HEK293T (cell line): ENCODE results near the gene TMSB15C.
"Not testable (repeated sequence)": the region's sequence is repeated elsewhere in the genome, so short reads cannot be mapped to it uniquely, and the experiment has no call there.

Experiments used
- ARNT ChIP-seq: fragments of 450-650 bp; IDR thresholded peaks from 2 replicates; pipeline ENCODE4 v1.6.1; 2017; ENCODE audit warnings: mild to moderate bottlenecking
- BHLHE40 ChIP-seq: fragments of 450-650 bp; IDR thresholded peaks from 2 replicates; pipeline ENCODE4 v1.6.1; 2016; ENCODE audit warnings: mild to moderate bottlenecking, moderate library complexity, borderline replicate concordance
- ELF4 ChIP-seq: fragments of 450-650 bp; IDR thresholded peaks from 2 replicates; pipeline ENCODE4 v1.6.1; 2017; ENCODE audit warnings: antibody characterized with exemption
- FOXK2 ChIP-seq: fragments of 450-650 bp; IDR thresholded peaks from 2 replicates; pipeline ENCODE4 v1.6.1; 2016; ENCODE audit warnings: mild to moderate bottlenecking
- FOXM1 ChIP-seq: fragments of 450-650 bp; IDR thresholded peaks from 2 replicates; pipeline ENCODE4 v1.6.1; 2017; ENCODE audit warnings: mild to moderate bottlenecking, borderline replicate concordance
- SP1 ChIP-seq: fragments of 450-650 bp; IDR thresholded peaks from 2 replicates; pipeline ENCODE4 v1.6.1; 2017
- SUZ12 ChIP-seq: fragments of 450-650 bp; IDR thresholded peaks from 2 replicates; pipeline ENCODE4 v1.6.1; 2016; ENCODE audit warnings: mild to moderate bottlenecking
- TARDBP ChIP-seq: fragments of 450-650 bp; IDR thresholded peaks from 2 replicates; pipeline ENCODE4 v1.6.1; 2016
- ZNF384 ChIP-seq: fragments of 450-650 bp; IDR thresholded peaks from 2 replicates; pipeline ENCODE4 v1.6.1; 2016

- not testable (repeated sequence) for TF ChIP-seq SUZ12, SP1, BHLHE40, FOXK2, ELF4, ARNT, ZNF384, FOXM1, TARDBP
These were observed 34.6 kb upstream of the TMSB15C start for GRCh38 chrX:104110491-104111240.
